ENCODE data around the gene ADAMTS8.

- TF ChIP-seq CTCF (conservative IDR thresholded peaks at IDR 0.05 in 1 of 2, IDR thresholded peaks at IDR 0.05 in 1 of 2; ENCODE audit: low read depth in 1 of 2, low read length in 2 of 2): no peak
- TF ChIP-seq EZH2 (IDR thresholded peaks at IDR 0.05; ENCODE audit: low read length, missing control alignments): no peak
These were observed 49.1 kb downstream of the ADAMTS8 start for GRCh38 chr11:130379276-130379675.
